ENCODE results near the gene SEC14L1. TPM values are rescaled to one million over a fixed set of nuclear protein-coding genes. Genes with fewer than 3 reads are reported as not detected.

The SEC14L1 gene
- total and polyA plus RNA-seq, 3 experiments from 2014 or later = 9.5 to 75.6 (median 73.3) TPM

GRCh38 chr17:77237232-77238008 is 96.7 kb downstream of the SEC14L1 start:
- peaks cover 3 to 5% (median 4%) of the 10 kb centered on the region in 3 donors for H3K4me1 Mint-ChIP-seq
- peaks cover 0 to 4% of the 10 kb centered on the region in 2 donors for H3K27me3 Mint-ChIP-seq
- Histone ChIP-seq H3K27ac (ENCODE audit: low read depth, low read length) (no peak overlapping the region), H3K9me3 (ENCODE audit: low read length) (no peaks in the 10 kb centered on the region), H3K4me3 (ENCODE audit: low read length) (no peak overlapping the region), H3K36me3 (ENCODE audit: insufficient read depth, low read length) (no peaks in the 10 kb centered on the region), H3K27me3 (ENCODE audit: insufficient read depth, low read length, poor library complexity, severe bottlenecking) (no peaks in the 10 kb centered on the region), H3K4me1 (ENCODE audit: insufficient read depth, low read length) (no peaks in the 10 kb centered on the region)
- H3K27ac Mint-ChIP-seq = no peak overlapping the region
- ChIA-PET CTCF (interaction anchor here (2.2 kb wide), 1 partner anchor 151 kb away, joined by 6 read pairs; no protein-coding TSS in a partner anchor), POLR2A (no interaction called here)
- H3K9me3 Mint-ChIP-seq = no peaks in the 10 kb centered on the region
- H3K36me3 Mint-ChIP-seq = no peaks in the 10 kb centered on the region
- no peak overlapping the region for H3K4me3 Mint-ChIP-seq
- no peak for DNase-seq

- H3K36me3 Mint-ChIP-seq = no peaks in the 10 kb centered on the region
- H3K4me1 Mint-ChIP-seq = peaks cover 0 to under 1% (median 0%) of the 10 kb centered on the region in 3 donors
- ChIA-PET CTCF (no interaction called here), POLR2A (no interaction called here)
- DNase-seq = no peak
- H3K27ac Mint-ChIP-seq = no peak overlapping the region
- Histone ChIP-seq H3K4me1 (ENCODE audit: insufficient read depth, low read length) (no peaks in the 10 kb centered on the region), H3K27me3 (ENCODE audit: insufficient read depth, low read length, poor library complexity, severe bottlenecking) (no peaks in the 10 kb centered on the region), H3K27ac (ENCODE audit: low read depth, low read length) (no peak overlapping the region), H3K9me3 (ENCODE audit: low read length) (no peaks in the 10 kb centered on the region), H3K4me3 (ENCODE audit: low read length) (no peak overlapping the region), H3K36me3 (ENCODE audit: insufficient read depth, low read length) (no peaks in the 10 kb centered on the region)
- H3K9me3 Mint-ChIP-seq = no peaks in the 10 kb centered on the region
- peaks cover under 1 to 11% of the 10 kb centered on the region in 2 donors for H3K27me3 Mint-ChIP-seq
- H3K4me3 Mint-ChIP-seq = no peak overlapping the region
Measured at GRCh38 chr17:77240976-77241375, 100.2 kb downstream of the SEC14L1 start.

- CTCF ChIA-PET = no interaction called here
Measured at GRCh38 chr17:77242118-77242851, 101.5 kb downstream of the SEC14L1 start.

GRCh38 chr17:77245162-77245926 is 104.6 kb downstream of the SEC14L1 start:
- DNase-seq = no peak
- H3K36me3 Mint-ChIP-seq = no peaks in the 10 kb centered on the region
- no peaks in the 10 kb centered on the region for H3K27me3 ChIP-seq (ENCODE audit: insufficient read depth, low read length, poor library complexity, severe bottlenecking)

More at GRCh38 chr17:77242118-77242851, 101.5 kb downstream of the SEC14L1 start:
- Histone ChIP-seq H3K36me3 (ENCODE audit: insufficient read depth, low read length) (no peaks in the 10 kb centered on the region), H3K27ac (ENCODE audit: low read depth, low read length) (no peak overlapping the region), H3K4me1 (ENCODE audit: insufficient read depth, low read length) (no peaks in the 10 kb centered on the region), H3K4me3 (ENCODE audit: low read length) (no peak overlapping the region), H3K9me3 (ENCODE audit: low read length) (no peaks in the 10 kb centered on the region), H3K27me3 (ENCODE audit: insufficient read depth, low read length, poor library complexity, severe bottlenecking) (no peaks in the 10 kb centered on the region)
- POLR2A ChIA-PET = no interaction called here
- no peaks in the 10 kb centered on the region for H3K9me3 Mint-ChIP-seq
- no peaks in the 10 kb centered on the region for H3K36me3 Mint-ChIP-seq
- no peak overlapping the region for H3K4me3 Mint-ChIP-seq
- H3K4me1 Mint-ChIP-seq = peaks cover 3 to 7% (median 5%) of the 10 kb centered on the region in 3 donors
- DNase-seq = no peak
- peaks cover 4 to 15% of the 10 kb centered on the region in 2 donors for H3K27me3 Mint-ChIP-seq
- H3K27ac Mint-ChIP-seq = no peak overlapping the region

GRCh38 chr17:77246110-77247047 is 105.6 kb downstream of the SEC14L1 start:
- CTCF ChIA-PET = no interaction called here
- no peak overlapping the region for H3K27ac ChIP-seq (ENCODE audit: low read depth, low read length)

More at GRCh38 chr17:77245162-77245926, 104.6 kb downstream of the SEC14L1 start:
- H3K4me1 ChIP-seq (ENCODE audit: insufficient read depth, low read length) = no peaks in the 10 kb centered on the region
- H3K4me3 Mint-ChIP-seq = peak overlapping the region in 1 of 7 donors; percentile 19
- H3K4me3 ChIP-seq (ENCODE audit: low read length) = no peak overlapping the region
- no peaks in the 10 kb centered on the region for H3K9me3 ChIP-seq (ENCODE audit: low read length)
- no peak overlapping the region for H3K27ac Mint-ChIP-seq
- peaks cover 9 to 36% of the 10 kb centered on the region in 2 donors for H3K27me3 Mint-ChIP-seq
- H3K36me3 ChIP-seq (ENCODE audit: insufficient read depth, low read length) = no peaks in the 10 kb centered on the region
- H3K4me1 Mint-ChIP-seq = peaks cover 8 to 11% (median 8%) of the 10 kb centered on the region in 3 donors
- no peaks in the 10 kb centered on the region for H3K9me3 Mint-ChIP-seq
- no peak overlapping the region for H3K27ac ChIP-seq (ENCODE audit: low read depth, low read length)
- POLR2A ChIA-PET = no interaction called here
- CTCF ChIA-PET = interaction anchor here (1.4 kb wide), 1 partner anchor 159 kb away, joined by 7 read pairs; no protein-coding TSS in a partner anchor

GRCh38 chr17:77247048-77247541 is 106.3 kb downstream of the SEC14L1 start:
- Mint-ChIP-seq H3K9me3 (no peaks in the 10 kb centered on the region), H3K27me3 (peaks cover 9 to 35% of the 10 kb centered on the region in 2 donors)
- POLR2A ChIA-PET = no interaction called here

More at GRCh38 chr17:77246110-77247047, 105.6 kb downstream of the SEC14L1 start:
- Histone ChIP-seq H3K27me3 (ENCODE audit: insufficient read depth, low read length, poor library complexity, severe bottlenecking) (no peaks in the 10 kb centered on the region), H3K4me3 (ENCODE audit: low read length) (peak overlapping the region; percentile 41), H3K36me3 (ENCODE audit: insufficient read depth, low read length) (no peaks in the 10 kb centered on the region), H3K4me1 (ENCODE audit: insufficient read depth, low read length) (no peaks in the 10 kb centered on the region), H3K9me3 (ENCODE audit: low read length) (no peaks in the 10 kb centered on the region)
- Mint-ChIP-seq H3K9me3 (no peaks in the 10 kb centered on the region), H3K4me3 (peak overlapping the region; percentile 19 to 80 (median 64)), H3K4me1 (peaks cover 8 to 11% (median 8%) of the 10 kb centered on the region in 3 donors), H3K27ac (no peak overlapping the region), H3K36me3 (no peaks in the 10 kb centered on the region), H3K27me3 (peaks cover 9 to 34% of the 10 kb centered on the region in 2 donors)
- POLR2A ChIA-PET = no interaction called here
- no peak for DNase-seq

GRCh38 chr17:77247609-77248008 is 106.8 kb downstream of the SEC14L1 start:
- H3K4me3 ChIP-seq (ENCODE audit: low read length) = no peak overlapping the region
- no peaks in the 10 kb centered on the region for H3K4me1 ChIP-seq (ENCODE audit: insufficient read depth, low read length)
- H3K27me3 Mint-ChIP-seq = peaks cover 10 to 35% of the 10 kb centered on the region in 2 donors
- peak overlapping the region; percentile 55 to 88 (median 59) for H3K4me3 Mint-ChIP-seq
- ChIA-PET CTCF (interaction anchor here (1.4 to 4.2 kb wide), 2 partner anchors 161 to 167 kb away, joined by 3 to 41 read pairs; no protein-coding TSS in a partner anchor), POLR2A (no interaction called here)
- H3K4me1 Mint-ChIP-seq = peaks cover 8 to 11% (median 8%) of the 10 kb centered on the region in 3 donors
- peak overlapping the region in 1 of 8 donors; percentile 39 for H3K27ac Mint-ChIP-seq
- no peak for DNase-seq
- H3K9me3 ChIP-seq (ENCODE audit: low read length) = no peaks in the 10 kb centered on the region
- no peaks in the 10 kb centered on the region for H3K27me3 ChIP-seq (ENCODE audit: insufficient read depth, low read length, poor library complexity, severe bottlenecking)
- H3K36me3 ChIP-seq (ENCODE audit: insufficient read depth, low read length) = no peaks in the 10 kb centered on the region
- no peaks in the 10 kb centered on the region for H3K36me3 Mint-ChIP-seq
- no peaks in the 10 kb centered on the region for H3K9me3 Mint-ChIP-seq
- no peak overlapping the region for H3K27ac ChIP-seq (ENCODE audit: low read depth, low read length)

More at GRCh38 chr17:77247048-77247541, 106.3 kb downstream of the SEC14L1 start:
- no peaks in the 10 kb centered on the region for H3K9me3 ChIP-seq (ENCODE audit: low read length)
- Mint-ChIP-seq H3K27ac (peak overlapping the region in 1 of 8 donors; percentile 40), H3K4me1 (peaks cover 8 to 11% (median 8%) of the 10 kb centered on the region in 3 donors), H3K4me3 (peak overlapping the region; percentile 42 to 88 (median 59)), H3K36me3 (no peaks in the 10 kb centered on the region)
- no peak overlapping the region for H3K27ac ChIP-seq (ENCODE audit: low read depth, low read length)
- peak overlapping the region; percentile 41 for H3K4me3 ChIP-seq (ENCODE audit: low read length)
- CTCF ChIA-PET = interaction anchor here (4.2 kb wide), 1 partner anchor 161 kb away, joined by 41 read pairs; no protein-coding TSS in a partner anchor
- no peaks in the 10 kb centered on the region for H3K27me3 ChIP-seq (ENCODE audit: insufficient read depth, low read length, poor library complexity, severe bottlenecking)
- peak; percentile 75 to 90 (median 80) for DNase-seq
- H3K4me1 ChIP-seq (ENCODE audit: insufficient read depth, low read length) = no peaks in the 10 kb centered on the region
- H3K36me3 ChIP-seq (ENCODE audit: insufficient read depth, low read length) = no peaks in the 10 kb centered on the region

Data from CD8-positive, alpha-beta memory T cell (primary cell).